ENCODE results near the gene QKI.

The QKI gene

DNA sequence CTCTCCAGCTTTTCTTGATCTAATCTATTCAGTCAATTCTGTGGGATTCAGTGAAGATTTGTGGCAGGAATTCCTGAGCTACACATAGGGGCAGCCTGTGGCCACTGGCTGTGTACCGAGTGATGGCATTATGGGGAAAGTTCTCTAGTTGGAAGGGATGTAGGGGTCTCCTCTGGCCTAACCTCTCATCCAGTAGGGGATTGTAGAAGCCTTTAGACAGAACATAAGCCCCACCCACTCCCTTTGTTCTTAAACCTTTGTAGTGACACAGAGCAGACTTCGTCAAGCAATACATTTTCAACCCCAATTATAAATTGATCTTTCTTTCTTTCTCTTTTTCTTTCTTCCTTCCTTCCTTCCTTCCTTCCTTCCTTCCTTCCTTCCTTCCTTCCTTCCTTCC is 188.9 kb downstream of the QKI start:
- no peaks in the 10 kb centered on the region for H3K4me1 ChIP-seq
- H3K4me2 ChIP-seq (ENCODE audit: low read length), result no peak overlapping the region
- no peak overlapping the region for H3K27ac ChIP-seq
- H3K4me3 ChIP-seq (ENCODE audit: low read depth, low read length), result no peak overlapping the region
- H3K27me3 ChIP-seq (ENCODE audit: control insufficient read depth, insufficient read depth, low read length), result no peaks in the 10 kb centered on the region
- no peaks in the 10 kb centered on the region for H3K9me3 ChIP-seq (ENCODE audit: control insufficient read depth, low read length)
- H3K36me3 ChIP-seq (ENCODE audit: control insufficient read depth, insufficient read depth, low read length), result no peaks in the 10 kb centered on the region
- TF ChIP-seq, protein P1, sequence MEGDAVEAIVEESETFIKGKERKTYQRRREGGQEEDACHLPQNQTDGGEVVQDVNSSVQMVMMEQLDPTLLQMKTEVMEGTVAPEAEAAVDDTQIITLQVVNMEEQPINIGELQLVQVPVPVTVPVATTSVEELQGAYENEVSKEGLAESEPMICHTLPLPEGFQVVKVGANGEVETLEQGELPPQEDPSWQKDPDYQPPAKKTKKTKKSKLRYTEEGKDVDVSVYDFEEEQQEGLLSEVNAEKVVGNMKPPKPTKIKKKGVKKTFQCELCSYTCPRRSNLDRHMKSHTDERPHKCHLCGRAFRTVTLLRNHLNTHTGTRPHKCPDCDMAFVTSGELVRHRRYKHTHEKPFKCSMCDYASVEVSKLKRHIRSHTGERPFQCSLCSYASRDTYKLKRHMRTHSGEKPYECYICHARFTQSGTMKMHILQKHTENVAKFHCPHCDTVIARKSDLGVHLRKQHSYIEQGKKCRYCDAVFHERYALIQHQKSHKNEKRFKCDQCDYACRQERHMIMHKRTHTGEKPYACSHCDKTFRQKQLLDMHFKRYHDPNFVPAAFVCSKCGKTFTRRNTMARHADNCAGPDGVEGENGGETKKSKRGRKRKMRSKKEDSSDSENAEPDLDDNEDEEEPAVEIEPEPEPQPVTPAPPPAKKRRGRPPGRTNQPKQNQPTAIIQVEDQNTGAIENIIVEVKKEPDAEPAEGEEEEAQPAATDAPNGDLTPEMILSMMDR (IDR thresholded peaks at IDR 0.05), result no peak
- H3K9ac ChIP-seq, result no peak overlapping the region
- H2AFZ ChIP-seq, result no peak overlapping the region
- H3K79me2 ChIP-seq, result no peaks in the 10 kb centered on the region

DNA sequence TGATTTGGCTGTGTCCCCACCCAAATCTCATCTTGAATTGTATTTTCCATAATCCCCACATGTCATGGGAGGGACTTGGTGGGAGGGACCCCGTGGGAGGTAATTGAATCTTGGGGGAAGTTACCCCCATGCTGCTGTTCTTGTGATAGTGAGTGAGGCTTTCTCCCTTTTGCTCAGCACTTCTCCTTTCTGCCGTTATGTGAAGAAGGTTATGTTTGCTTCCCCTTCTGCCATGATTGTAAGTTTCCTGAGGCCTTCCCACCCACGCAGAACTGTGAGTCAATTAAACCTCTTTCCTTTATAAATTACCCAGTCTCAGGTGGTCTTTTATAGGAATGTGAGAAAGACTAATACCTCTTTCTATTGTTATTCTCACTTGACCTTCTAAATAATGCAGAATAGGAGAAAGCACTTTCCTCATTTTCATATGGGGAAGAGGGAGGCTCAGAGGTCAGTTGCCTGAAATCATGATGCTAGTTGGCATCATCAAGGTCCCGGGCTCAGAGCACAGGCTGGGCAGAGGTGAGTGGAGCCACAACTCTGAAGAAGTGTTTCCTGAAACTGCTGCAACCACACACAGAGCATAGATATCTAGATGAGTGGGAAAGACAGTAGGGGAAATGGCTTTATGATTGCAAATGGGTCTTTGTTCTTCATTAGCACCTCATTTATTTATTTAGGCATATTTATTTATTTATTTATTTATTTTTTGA is 191.0 kb downstream of the QKI start:
- H3K4me3 ChIP-seq (ENCODE audit: low read depth, low read length), result no peak overlapping the region
- no peak overlapping the region for H3K27ac ChIP-seq
- no peaks in the 10 kb centered on the region for H3K27me3 ChIP-seq (ENCODE audit: control insufficient read depth, insufficient read depth, low read length)
- H3K36me3 ChIP-seq (ENCODE audit: control insufficient read depth, insufficient read depth, low read length), result no peaks in the 10 kb centered on the region
- H3K79me2 ChIP-seq, result no peaks in the 10 kb centered on the region
- H3K4me1 ChIP-seq, result no peaks in the 10 kb centered on the region
- no peak overlapping the region for H3K4me2 ChIP-seq (ENCODE audit: low read length)
- H2AFZ ChIP-seq, result no peak overlapping the region
- TF ChIP-seq, protein P1 (IDR thresholded peaks at IDR 0.05), result no peak
- H3K9me3 ChIP-seq (ENCODE audit: control insufficient read depth, low read length), result no peaks in the 10 kb centered on the region
- H3K9ac ChIP-seq, result no peak overlapping the region

DNA sequence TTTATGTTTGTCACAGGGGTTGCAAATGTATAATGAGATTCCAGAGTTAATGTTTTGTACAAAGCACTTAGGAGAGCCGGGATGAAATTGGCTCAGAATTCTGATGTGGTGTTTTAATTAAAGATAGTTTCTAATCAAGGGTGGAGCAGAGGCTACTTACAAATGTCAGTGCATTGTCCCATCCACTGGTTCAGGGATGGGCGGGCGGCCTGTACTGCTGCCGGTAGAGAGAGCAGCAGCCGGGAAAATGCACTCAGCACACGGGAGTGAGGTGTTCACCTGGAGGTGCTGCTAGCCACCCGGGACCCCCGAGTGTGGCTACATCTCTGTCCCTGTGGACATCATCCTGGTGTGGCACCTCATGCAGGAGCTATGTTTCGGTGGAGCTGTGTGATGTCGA is 193.3 kb downstream of the QKI start:
- Histone ChIP-seq H3K36me3 (ENCODE audit: control insufficient read depth, insufficient read depth, low read length) (no peaks in the 10 kb centered on the region), H3K79me2 (no peaks in the 10 kb centered on the region), H3K4me1 (no peaks in the 10 kb centered on the region), H3K4me3 (ENCODE audit: low read depth, low read length) (no peak overlapping the region), H3K4me2 (ENCODE audit: low read length) (no peak overlapping the region), H3K9ac (no peak overlapping the region), H3K27me3 (ENCODE audit: control insufficient read depth, insufficient read depth, low read length) (no peaks in the 10 kb centered on the region), H2AFZ (no peak overlapping the region), H3K27ac (no peak overlapping the region), H3K9me3 (ENCODE audit: control insufficient read depth, low read length) (no peaks in the 10 kb centered on the region)
- TF ChIP-seq, protein P1 (IDR thresholded peaks at IDR 0.05), result no peak

DNA sequence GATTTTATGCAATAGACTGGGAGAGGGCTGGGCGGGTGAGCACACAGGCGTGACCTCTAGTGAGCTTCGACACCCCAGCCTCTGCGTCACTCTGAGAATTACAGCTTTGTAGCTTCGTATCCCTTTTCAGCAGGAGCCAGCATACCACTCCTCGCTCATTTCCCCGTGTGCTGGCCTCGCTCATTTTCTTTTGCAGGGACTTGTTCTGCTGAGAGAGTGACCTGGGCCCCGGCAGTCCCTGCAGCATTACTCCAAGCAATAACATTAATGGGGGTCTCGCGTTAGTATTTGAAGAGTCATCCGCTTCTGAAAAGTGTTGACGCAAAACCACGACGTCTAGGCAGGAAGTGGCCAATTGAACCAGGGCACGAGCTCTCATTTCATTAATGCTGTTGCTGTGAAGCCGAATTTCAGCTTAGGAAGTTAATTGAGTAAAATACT is 193.7 kb downstream of the QKI start:
- H2AFZ ChIP-seq, result no peak overlapping the region
- no peaks in the 10 kb centered on the region for H3K79me2 ChIP-seq
- H3K27ac ChIP-seq, result no peak overlapping the region
- no peak overlapping the region for H3K4me2 ChIP-seq (ENCODE audit: low read length)
- no peaks in the 10 kb centered on the region for H3K4me1 ChIP-seq
- H3K27me3 ChIP-seq (ENCODE audit: control insufficient read depth, insufficient read depth, low read length), result no peaks in the 10 kb centered on the region
- no peak overlapping the region for H3K9ac ChIP-seq
- no peaks in the 10 kb centered on the region for H3K9me3 ChIP-seq (ENCODE audit: control insufficient read depth, low read length)
- no peaks in the 10 kb centered on the region for H3K36me3 ChIP-seq (ENCODE audit: control insufficient read depth, insufficient read depth, low read length)
- H3K4me3 ChIP-seq (ENCODE audit: low read depth, low read length), result no peak overlapping the region
- TF ChIP-seq, protein P1 (IDR thresholded peaks at IDR 0.05), result no peak

DNA sequence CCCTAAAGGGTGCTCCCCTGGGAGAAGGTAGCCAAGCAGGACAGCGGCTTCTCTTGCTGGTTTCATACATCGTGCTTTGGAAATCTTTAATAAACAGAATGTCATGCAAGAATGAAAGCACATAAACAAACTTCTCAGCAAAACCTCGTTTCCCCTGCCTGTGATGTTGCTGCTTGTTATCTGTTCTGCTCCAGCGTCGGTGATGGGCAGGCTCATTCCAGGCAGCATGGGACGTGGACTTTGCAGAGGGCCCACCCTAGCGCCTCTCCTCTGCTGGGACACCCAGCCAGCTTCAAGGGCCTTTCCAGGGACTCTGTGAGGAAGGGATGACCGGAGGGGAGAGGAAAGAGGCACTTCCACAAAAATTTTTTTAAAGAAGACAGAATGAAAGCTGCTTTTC is 197.7 kb downstream of the QKI start:
- no peaks in the 10 kb centered on the region for H3K36me3 ChIP-seq (ENCODE audit: control insufficient read depth, insufficient read depth, low read length)
- no peaks in the 10 kb centered on the region for H3K27me3 ChIP-seq (ENCODE audit: control insufficient read depth, insufficient read depth, low read length)
- H3K9me3 ChIP-seq (ENCODE audit: control insufficient read depth, low read length), result no peaks in the 10 kb centered on the region
- no peaks in the 10 kb centered on the region for H3K79me2 ChIP-seq
- H2AFZ ChIP-seq, result no peak overlapping the region
- H3K4me2 ChIP-seq (ENCODE audit: low read length), result no peak overlapping the region
- H3K9ac ChIP-seq, result no peak overlapping the region
- H3K4me3 ChIP-seq (ENCODE audit: low read depth, low read length), result no peak overlapping the region
- no peaks in the 10 kb centered on the region for H3K4me1 ChIP-seq
- TF ChIP-seq, protein P1 (IDR thresholded peaks at IDR 0.05), result no peak
- no peak overlapping the region for H3K27ac ChIP-seq

Measured in parathyroid adenoma (tissue), 2 donors.